GM12872 (cell line): ENCODE data around the gene LIMK1.

Experiments
- CTCF ChIP-seq: IDR thresholded peaks from 3 replicates; pipeline ENCODE4 v1.5.1; 2011; ENCODE audit warnings: low read depth, mild to moderate bottlenecking, low read length, moderate library complexity; ENCODE audit not compliant: insufficient read depth

The LIMK1 gene

GRCh38 chr7:74078461-74078860 lies 5.1 kb upstream of the LIMK1 start:
- no peak for TF ChIP-seq CTCF

- TF ChIP-seq CTCF: no peak
Observed at GRCh38 chr7:74082770-74083116, 861 bp upstream of the LIMK1 start.

- TF ChIP-seq CTCF: no peak
Observed at GRCh38 chr7:74083928-74084721, 521 bp downstream of the LIMK1 start.

- no peak for TF ChIP-seq CTCF
Observed at GRCh38 chr7:74084722-74085578, 1.3 kb downstream of the LIMK1 start.

GRCh38 chr7:74087791-74088453 lies 4.3 kb downstream of the LIMK1 start:
- TF ChIP-seq CTCF: no peak

GRCh38 chr7:74092321-74092963 lies 8.8 kb downstream of the LIMK1 start:
- no peak for TF ChIP-seq CTCF
